GM19351 (cell line): Measurements from ENCODE around the gene EDA.

Experiments
- ATAC-seq: cut with Tn5 transposase; IDR thresholded peaks from one replicate; pipeline ENCODE4 v1.9.1; 2021; ENCODE audit warnings: mild to moderate bottlenecking, moderate library complexity; ENCODE audit not compliant: unreplicated experiment

Gene EDA

DNA sequence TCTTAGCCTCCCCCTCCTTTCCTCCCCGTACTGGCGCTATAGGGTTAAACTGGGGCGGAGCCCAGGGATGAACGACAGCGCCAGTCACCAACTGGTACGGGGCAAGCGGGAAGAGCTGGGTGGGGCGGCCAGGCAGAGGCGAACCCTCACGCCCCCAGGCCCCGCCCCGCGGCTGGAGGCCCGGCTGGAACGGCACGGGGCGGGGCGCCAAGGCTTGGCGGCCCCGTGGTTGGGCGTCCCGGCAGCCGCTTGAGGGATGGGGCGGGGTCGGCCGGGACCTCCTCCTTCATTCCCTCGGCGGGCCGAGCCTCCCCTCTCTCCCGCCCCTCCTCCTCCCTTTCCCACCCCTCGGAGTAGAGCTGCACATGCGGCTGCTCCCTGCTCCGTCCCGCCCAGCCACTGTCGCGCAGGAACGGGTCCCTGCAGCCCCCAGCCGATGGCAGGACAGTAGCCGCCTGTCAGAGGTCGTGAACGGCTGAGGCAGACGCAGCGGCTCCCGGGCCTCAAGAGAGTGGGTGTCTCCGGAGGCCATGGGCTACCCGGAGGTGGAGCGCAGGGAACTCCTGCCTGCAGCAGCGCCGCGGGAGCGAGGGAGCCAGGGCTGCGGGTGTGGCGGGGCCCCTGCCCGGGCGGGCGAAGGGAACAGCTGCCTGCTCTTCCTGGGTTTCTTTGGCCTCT is at the start of gene EDA:
TSS of gene EDA (plus strand) at position 335 of the 678 bp plus-strand sequence.
- ATAC-seq: peak; percentile 73

DNA sequence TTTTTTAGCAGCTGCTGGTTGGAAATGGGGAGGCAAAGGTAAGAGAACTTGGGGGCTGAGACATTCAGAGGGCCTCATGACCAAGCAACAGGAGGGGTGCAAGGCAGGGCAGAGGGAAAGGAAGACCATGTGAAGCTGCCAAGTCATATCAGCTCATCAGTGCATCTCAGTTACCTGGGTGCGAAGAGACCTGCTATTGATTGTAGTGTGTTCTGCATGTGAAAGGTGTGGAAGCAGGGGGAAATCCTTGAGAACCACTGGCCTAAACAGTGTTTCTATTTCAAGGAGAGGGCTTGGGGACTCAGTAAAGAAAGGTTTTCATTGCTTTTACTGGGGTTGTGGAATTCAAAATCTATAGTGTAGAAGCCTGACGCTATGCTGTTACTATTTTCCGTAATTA is 47.1 kb upstream of the EDA start:
- no peak for ATAC-seq

DNA sequence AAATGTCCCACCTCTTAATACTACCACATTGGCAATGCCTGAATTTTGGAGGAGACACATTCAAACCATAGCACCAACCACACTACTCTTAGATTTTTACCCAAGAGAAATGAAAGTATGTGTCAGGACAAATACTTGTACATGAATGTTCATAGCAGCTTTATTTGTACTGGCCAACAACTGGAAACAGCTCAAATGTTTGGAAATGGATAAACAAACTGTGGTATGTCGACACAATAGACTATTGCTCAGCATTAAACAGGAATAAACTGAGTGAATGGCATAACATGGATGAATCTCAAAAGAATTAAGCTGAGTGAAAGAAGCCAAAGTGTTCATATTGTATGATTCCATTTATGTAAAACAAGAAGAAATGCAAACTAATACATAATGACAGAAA is 18.5 kb upstream of the EDA start:
- no peak for ATAC-seq

DNA sequence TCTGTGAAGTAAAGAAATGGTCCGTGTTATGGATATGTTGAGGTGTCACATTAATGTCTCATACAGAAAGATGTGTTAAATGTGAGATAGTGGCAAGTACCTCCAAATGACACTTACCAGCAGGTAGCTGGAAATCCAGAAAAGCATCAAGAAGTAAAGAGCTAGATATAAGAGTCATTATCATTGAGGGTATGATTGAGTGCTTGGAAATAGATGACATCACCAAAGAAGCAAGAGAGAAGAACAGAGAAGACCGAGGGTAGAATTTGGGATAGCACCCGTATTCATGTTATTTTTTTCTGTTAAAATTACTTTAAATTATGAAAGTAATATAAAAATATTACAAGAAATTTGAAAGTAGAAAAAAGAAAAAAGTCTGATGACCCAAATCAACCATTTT is 15.7 kb upstream of the EDA start:
- no peak for ATAC-seq

DNA sequence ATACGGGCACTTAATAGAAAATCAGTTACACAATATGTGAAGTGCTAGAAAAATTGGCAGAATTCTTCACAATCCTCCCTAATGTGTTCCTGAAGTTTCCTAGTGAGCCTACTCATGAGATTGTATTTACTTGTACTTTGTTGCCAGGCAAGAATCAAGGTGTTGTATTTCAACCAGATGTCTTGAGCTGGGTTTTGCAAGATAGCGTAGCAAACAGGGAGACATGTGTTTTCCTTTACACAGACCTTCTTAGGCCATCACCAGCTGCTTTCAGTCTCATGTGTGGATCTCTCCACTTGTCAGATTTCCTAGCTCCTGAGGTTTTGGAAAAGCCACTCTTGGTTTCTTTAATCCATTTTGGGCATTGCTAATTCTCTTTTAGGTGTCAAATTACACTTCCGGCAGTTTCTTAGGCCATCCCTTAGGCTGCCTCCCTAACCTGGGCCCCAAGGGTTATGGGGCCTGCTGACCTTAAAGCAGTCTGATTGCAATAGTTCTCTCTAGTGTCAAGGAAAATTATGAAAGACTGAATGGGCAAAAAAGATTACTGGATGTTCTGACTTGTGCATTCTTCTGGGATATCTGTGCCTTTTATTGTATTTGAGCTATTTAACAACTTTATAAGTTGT is 12.2 kb upstream of the EDA start:
- no peak for ATAC-seq

DNA sequence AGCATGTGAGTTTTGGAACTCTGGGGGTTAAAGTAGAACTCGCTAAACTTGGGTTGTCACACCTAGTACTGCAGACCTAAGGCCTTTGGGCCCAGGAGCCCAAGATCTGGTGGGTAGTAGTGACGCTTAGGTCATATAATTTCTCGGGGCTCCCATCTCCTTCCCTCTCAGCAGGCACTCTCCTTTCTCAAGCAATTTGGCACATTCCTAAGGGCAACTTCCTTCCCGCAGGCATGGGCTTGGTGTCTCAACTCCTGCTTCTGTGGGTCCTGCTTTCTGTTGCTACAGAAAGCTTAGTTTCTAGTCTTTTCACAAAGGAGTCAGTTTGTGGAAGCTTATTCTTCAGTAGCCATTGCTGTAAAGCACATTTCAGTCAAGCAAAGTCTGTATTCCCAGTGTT is 10.4 kb upstream of the EDA start:
- ATAC-seq: no peak

DNA sequence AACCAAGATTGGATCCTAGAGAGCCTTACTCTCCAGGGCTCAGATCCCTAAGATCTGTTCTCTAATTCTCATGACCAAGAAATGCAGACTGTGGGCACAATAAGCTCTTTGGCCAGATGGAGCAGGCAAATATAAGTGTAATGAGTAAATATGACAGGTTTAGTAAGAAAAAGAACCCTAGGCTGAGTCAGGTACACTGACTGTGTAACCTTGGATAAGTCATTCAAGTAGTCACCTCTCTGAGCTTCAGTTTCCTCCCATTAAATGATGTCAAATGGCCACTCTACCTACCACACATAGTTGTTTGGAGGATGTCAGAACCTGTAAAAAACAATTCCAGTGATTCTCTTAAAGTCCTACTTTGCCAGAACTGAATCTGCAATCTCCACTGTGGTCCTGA is 8.3 kb upstream of the EDA start:
- no peak for ATAC-seq

DNA sequence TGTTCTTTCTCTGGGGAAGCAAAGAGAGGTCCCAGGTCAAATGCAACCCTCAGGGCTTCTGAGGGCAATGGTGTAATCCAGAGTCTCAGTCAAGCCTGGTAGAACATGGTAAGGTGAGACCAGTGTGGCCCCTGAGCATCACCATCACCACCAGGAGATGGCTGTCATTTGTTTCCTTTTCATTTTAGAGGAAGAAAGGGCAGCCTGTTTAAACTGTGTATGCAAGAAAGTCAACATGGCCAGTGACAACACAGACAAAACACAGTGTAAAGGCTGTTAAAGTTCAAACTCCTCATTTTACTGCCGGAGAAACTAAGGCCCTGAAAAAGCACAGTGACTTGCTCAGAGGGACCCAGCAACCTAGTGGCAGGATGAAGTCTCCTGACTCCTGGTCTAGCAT is 2.0 kb upstream of the EDA start:
- no peak for ATAC-seq

DNA sequence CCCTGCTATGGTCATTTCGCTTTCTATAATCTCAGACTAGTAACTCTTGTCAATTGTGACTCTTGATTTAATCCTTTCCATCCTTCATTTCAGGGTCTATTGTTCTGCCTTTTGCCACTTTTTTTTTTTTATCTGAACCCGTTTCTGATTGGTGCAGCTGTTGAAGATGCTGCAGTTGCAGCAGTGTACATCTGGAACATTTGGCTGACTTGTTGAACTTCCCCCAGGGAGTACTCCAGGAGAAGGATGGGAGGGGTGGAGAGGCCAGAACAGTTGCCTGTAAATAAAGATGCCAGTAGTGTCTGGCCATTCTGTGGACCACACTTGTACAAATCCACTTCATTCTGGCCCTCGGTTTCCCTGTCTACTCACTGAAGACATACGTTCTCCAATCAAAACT is 1.0 kb upstream of the EDA start:
- no peak for ATAC-seq

DNA sequence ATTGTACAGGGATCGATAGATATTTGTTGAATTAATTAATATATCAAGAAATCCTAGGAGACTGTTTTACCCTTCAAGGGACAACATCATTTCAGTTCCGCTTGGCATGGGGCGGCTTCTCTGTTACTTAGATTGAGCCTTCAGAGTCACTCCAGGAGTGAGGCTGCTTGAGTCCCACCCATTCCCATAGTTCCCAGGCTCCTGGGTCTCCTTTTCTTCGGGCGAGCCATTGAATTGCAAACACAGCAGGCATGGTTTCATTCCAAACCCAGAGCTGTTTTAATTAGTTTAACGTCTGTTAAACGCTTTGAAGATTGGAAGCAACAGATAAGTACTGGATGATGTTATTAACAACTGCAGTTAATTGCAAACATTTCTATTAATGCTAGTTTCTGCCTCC is 571 bp upstream of the EDA start:
- ATAC-seq: no peak

DNA sequence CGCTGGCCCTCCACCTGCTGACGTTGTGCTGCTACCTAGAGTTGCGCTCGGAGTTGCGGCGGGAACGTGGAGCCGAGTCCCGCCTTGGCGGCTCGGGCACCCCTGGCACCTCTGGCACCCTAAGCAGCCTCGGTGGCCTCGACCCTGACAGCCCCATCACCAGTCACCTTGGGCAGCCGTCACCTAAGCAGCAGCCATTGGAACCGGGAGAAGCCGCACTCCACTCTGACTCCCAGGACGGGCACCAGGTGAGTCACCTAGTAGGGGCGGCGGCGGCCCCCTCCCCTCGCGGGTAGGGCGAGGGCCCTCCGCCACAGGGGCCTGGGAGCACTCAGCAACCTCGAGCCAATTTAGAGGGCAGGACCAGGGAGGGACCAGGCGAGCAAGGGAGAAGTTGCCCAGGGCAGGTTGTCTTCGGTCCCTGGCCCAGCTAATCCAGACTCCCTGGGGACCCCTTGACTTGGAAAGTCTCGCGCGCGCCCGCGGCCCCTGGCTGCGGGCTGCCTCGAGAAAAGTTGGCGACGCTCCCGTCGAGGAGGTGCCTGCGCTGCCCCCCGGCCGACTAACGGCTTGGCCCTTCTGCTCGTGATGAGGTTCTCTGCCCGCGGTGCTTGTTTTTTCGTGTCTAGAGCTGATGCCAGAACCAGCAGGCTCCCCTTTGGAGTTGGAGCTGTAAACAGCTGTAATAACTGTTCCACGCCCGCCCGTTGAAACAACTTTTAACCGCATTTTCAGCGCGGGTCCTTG is 717 bp downstream of the EDA start:
- no peak for ATAC-seq

DNA sequence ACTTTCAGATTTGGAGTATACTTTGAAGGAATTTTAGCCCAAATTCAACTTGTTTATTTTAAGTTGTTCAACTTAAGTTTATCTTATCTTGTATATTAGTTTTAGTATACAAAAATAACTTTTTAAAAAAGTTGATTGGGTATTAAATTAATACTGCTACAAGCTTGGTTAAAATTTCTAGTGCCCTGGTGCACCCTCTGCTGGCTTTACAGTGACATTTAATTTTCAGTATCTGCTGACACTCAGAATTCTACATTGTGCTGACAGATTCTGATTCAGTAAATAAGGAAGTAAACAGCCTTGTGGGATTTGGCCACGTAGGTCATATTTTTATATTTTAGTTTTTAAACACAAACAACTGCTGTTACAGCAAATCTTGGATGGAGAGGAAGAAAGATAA is 2.9 kb downstream of the EDA start:
- no peak for ATAC-seq

DNA sequence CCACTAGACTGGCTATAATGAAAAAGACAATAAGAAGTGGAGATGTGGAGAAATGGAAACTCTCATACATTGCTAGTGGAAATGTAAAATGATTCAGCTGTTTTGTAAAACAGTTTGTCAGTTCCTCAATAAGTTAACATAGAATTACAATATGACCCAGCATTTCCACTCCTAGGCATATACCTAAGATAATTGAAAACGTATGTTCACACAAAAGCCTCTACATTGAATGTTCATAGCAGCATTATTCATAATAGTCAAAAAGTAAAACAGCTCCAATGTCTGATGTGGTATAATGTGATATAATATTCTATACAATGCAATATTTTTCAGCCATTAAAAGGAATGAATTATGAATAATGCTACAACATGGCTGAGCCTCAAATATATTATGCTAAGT is 10.2 kb downstream of the EDA start:
- no peak for ATAC-seq

DNA sequence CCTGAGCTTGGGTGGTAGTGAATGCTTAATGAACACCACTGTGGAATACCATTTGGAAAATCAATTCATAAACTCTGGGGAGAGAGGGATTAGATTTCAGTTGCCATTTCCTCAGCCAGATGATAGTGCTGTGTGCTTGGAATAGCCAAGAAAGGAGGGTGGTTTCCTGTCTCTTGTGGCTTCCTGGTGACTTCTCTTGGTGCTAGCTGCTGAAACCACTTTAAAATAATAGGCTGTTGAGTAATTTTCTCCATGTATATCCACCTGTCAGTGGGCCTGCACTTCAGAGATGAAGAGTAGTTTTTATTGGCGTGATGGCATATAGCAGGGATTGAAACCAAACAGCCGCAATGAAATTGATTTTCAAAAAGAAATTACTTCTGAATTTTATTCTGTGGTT is 11.8 kb downstream of the EDA start:
- no peak for ATAC-seq

DNA sequence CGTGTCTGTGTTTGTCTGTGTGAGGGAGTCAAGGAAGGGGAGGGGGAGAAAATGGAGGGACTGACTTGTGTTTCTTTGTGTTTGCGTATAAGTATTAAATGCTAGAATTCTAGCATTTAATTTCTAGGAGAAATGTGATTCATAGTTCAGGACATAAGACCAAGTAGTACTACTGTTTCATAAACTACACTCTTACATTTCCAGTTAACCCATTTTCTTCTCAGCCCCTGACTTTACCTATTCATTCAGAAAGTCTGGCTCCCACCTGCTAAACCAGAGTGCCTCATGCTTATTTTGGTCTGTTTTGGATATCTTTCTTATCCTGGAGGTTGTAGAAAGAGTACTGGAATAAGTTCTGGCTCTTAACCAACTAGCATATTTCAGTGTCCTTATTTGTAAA is 14.2 kb downstream of the EDA start:
- ATAC-seq: no peak

DNA sequence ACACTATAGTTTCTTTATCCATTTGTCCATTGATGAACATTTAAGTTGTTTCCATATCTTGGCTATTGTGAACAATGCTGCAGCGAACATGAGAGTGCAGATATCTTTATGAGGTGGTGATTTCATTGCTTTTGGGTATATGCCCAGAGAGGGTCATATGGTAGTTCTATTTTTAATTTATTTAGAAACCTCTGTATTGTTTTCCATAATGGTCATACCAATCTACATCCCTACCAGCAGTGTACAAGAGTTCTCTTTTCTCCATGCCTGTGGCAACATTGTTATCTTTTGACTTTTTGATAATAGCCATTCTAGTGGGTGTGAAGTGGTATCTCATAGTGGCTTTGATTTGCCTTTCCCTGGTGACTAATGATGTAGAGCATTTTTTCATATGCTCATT is 48.8 kb downstream of the EDA start:
- ATAC-seq: no peak

DNA sequence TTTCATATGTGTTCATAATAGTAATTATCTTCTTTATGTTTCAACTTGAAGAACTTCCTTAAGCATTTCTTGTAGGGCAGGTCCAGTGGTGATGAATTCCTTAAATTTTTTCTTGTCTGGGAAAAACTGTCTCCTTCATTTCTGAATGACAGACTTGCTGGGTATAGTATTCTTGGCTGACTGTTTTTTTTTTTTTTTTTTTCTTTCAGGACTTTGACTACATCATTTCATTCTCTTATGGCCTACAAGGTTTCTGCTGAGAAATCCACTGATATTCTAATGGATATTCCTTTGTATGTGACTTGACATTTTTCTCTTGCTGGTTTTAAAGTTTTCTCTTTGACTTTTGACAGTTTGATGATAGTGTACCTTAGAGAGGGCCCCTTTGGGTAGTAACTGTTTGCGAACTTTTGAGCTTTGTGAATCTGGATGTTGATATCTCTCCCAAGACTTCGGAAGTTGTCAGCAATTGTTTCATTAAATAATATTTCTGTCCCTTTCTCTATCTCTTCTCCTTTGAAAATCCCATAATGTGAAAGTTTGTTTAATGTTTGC is 54.2 kb downstream of the EDA start:
- no peak for ATAC-seq

DNA sequence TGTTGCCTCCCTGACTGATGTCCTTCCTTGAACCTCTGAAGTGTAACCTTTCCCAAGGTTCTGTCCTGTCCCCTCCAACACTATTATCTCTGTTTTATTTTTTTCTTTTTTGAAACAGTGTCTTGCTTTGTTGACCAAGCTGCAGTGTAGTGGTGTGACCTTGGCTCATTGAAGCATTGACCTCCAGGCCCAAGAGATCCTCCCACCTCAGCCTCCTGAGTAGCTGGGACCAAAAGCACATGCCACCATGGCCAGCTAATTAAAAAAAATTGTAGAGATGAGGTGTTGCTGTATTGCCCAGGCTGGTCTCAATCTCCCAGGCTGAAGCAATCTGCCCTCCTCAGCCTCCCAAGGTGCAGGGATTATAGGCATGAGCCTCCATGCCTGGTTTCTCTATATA is 59.0 kb downstream of the EDA start:
- ATAC-seq: no peak

DNA sequence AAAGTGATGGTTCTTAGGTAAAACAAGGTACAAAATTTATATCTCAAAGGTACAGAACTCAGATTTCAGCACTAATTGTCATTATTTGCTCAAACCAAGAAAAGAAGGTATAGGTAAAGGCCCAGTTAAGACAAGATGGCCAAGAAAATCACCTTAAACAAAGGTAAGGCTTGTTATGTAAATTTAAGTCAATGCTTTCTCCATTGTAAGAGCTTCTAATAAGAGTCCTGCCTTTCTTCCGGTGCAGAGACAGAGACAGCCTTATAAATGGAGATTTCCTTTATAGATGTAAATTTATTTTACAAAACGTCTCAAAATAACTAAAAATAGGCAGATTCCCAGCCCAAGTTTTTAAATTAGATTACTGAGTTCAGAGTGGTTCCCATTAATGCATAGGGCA is 89.9 kb downstream of the EDA start:
- no peak for ATAC-seq

DNA sequence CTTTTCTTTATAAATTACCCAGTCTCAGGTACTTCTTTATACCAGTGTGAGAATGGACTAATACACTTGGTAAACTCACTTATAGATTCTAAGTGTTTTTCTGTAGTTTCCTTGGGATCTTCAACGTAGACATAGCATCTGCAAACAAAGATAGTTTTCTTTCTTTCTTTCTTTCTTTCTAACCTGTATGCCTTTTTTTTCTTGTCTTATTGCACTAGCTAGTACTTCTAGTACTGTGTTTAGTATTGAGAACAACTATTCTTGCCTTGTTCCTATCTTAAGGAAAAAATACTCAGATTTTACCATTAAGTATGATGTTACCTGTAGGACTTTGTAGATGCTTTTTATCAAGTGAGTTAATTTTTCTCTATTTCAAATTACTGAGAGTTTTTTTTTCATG is 102.2 kb downstream of the EDA start:
- ATAC-seq: no peak

DNA sequence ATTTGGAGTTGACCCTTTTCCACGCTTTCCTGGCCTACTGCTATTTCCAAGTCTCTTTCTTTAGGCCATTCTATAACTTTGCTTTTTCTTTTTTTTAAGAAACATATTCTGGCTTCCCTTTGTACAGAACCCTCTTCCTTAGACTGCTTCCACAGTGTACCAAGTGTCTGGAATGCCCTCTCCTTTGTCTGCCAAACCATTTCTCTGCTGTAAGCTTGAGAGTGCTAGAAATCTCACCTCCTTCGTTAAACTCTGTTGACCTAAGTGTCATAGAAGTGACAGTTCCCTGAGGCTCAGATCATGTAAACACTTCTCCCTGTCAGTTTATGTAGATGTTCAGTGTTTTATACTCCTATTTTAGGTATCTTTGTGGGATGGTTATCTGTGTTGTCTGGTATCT is 108.4 kb downstream of the EDA start:
- no peak for ATAC-seq

DNA sequence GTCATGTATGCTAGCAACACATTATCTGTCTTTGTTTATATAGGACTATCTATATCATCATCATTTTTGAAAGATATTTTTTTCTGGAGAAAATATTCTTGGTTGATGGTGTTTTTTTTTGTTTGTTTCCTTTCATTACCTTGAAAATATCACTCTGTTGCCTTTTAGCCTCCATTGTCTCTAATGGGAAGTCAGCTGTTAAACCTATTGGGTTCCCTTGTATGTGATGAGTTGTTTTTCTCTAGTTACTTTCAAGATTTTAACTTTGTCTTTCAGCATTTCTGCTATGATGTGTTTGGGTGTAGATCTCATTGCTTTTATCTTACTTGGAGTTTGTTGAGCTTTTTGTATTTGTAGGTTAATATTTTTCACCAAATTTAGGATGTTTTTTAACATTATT is 124.4 kb downstream of the EDA start:
- ATAC-seq: no peak
